Prostate gland (tissue), 2 donors: ENCODE measurements around the gene CCDC86.

Experiments
- CTCF ChIP-seq, 4 experiments: fragments of 200-600 bp in 2 of 4; fragments of 450-650 bp in 2 of 4; sonication (generic) in 2 of 4; IDR thresholded peaks; 1 replicate in 3 of 4; 2 replicates in 1 of 4; pipeline ENCODE4 v1.5.1; 2016 to 2019; ENCODE audit warnings: antibody characterized with exemption in 4 of 4, mild to moderate bottlenecking in 2 of 4, moderate library complexity in 2 of 4
- POLR2A ChIP-seq: fragments of 450-650 bp; IDR thresholded peaks from one replicate; pipeline ENCODE4 v1.6.1; 2016; ENCODE audit warnings: antibody characterized with exemption, mild to moderate bottlenecking
- POLR2AphosphoS5 ChIP-seq: sonication (generic); formaldehyde crosslinking; IDR thresholded peaks from one replicate; pipeline ENCODE4 v1.6.1; 2017; ENCODE audit warnings: antibody characterized with exemption

DNA sequence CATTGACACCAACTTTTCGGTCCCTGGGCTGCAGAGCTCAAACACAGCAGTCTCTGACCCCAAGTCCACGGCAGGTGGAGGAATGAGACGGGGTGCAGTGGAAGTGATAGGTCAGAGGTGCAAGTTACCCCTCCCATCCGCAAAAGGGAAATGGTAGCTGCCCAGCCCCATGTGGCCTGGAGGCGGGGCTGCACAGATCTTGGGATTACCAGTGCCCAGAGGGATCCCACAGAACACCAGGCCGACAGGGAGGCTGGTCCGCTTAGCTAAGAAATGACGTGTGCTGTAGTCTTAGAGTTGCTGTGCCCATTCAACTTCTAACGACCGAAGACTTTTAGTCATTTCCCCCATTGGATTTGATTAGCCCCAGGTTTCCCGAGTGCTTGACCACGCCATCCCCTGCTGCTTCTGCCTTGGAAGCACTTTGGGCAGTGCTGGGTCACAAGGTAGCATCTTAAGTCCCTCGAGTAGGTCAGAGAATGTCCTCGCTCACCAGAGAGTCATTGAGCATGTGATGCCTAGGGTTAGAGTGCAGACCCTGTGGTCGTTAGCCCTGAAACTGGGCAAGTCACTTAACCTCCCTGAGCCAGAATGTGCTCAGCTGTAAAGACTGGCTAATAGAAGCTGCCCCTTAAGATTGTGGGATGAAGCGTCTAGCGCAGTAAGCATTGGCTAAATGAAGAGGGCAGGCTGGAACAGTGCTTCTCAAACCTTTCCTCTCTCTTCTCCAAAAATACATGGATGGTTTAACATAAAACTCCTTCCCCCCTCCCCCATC, 9.6 kb downstream of the CCDC86 start:
- no peak for TF ChIP-seq CTCF (IDR thresholded peaks at IDR 0.05)
- TF ChIP-seq POLR2AphosphoS5 = no peak
- TF ChIP-seq POLR2A = no peak
